K562 (cell line): ENCODE measurements around the gene SP2. TPM values are rescaled to one million over a fixed set of nuclear protein-coding genes. Genes with fewer than 3 reads are reported as not detected.

ENCODE experiments used
- ATAC-seq: fragments of 200-7000 bp; cut with Tn5 transposase; 3 replicates; pipeline ENCODE4 v1.9.1; 2020; ENCODE audit warnings: moderate library complexity
- BruUV-seq: library from RNA; stranded (reverse); fragments of 400-500 nt; replicated peaks from 2 replicates; lab custom pipeline; 2021; lab: Mats Ljungman, UMichigan
- CTCF ChIA-PET: fragments of 300-600 bp; formaldehyde crosslinking; extraction: SDS; loops from one replicate; lab custom pipeline; 2021; ENCODE audit warnings: low intra/inter-chr PET ratio; lab: Yijun Ruan, JAX
- POLR2A ChIA-PET: fragments of 300-600, 350-650 bp; sonication (Branson Sonifier 250); formaldehyde crosslinking; extraction: SDS; loops from one replicate; lab custom pipeline; 2021; ENCODE audit warnings: antibody characterized with exemption, inconsistent platforms; lab: Yijun Ruan, JAX
- DNase-seq, 4 experiments: peaks; one replicate each; pipeline versions ENCODE4 v3.0.0 to v3.0.0-alpha.2; 2011 to 2018; ENCODE audit warnings: low spot score in 3 of 4, mixed read lengths in 3 of 4; ENCODE audit errors: extremely low read depth in 1 of 4
- FAIRE-seq: peaks from 2 replicates; lab custom pipeline; 2011; peaks lifted over from hg19 to GRCh38; lab: Jason Lieb, UNC
- H2AFZ ChIP-seq: 2 replicates; pipeline ENCODE4 v1.6.0; 2011; ENCODE audit warnings: low read depth, low read length, control low read depth, inconsistent platforms
- H3K27ac ChIP-seq: fragments of 200-600 bp; 3 replicates; pipeline ENCODE4 v1.8.0; 2011; ENCODE audit warnings: low read depth, mild to moderate bottlenecking, control low read depth, inconsistent platforms, low read length, moderate library complexity, mixed read lengths; ENCODE audit errors: extremely low read depth
- H3K27me3 ChIP-seq, 2 experiments: fragments of 300-600 bp in 1 of 2; 2 replicates in 1 of 2; 3 replicates in 1 of 2; pipeline versions ENCODE4 v1.6.0 to v1.8.0; 2011; ENCODE audit warnings: inconsistent platforms in 2 of 2, low read length in 2 of 2, mild to moderate bottlenecking in 1 of 2, mixed read lengths in 1 of 2, moderate library complexity in 1 of 2; ENCODE audit not compliant: control insufficient read depth in 2 of 2, insufficient read depth in 2 of 2
- H3K36me3 ChIP-seq: fragments of 300-600 bp; 3 replicates; pipeline ENCODE4 v1.8.0; 2011; ENCODE audit warnings: mild to moderate bottlenecking, low read length, inconsistent platforms; ENCODE audit not compliant: control insufficient read depth, insufficient read depth
- H3K4me1 ChIP-seq, 2 experiments: fragments of 200-600 bp in 1 of 2; replicated peaks in 1 of 2; 2 replicates in 1 of 2; 3 replicates in 1 of 2; pipeline versions ENCODE4 v1.5.1 to v1.8.0; 2011; ENCODE audit warnings: inconsistent platforms in 2 of 2, low read length in 2 of 2, mild to moderate bottlenecking in 1 of 2, mixed read lengths in 1 of 2, moderate library complexity in 1 of 2; ENCODE audit not compliant: control insufficient read depth in 2 of 2, insufficient read depth in 2 of 2
- H3K4me2 ChIP-seq: 2 replicates; pipeline ENCODE4 v1.6.1; 2011; ENCODE audit warnings: low read length, control low read depth, inconsistent platforms, mixed read lengths; ENCODE audit not compliant: insufficient read depth
- H3K4me3 ChIP-seq: fragments of 200-600 bp; sonication (generic), shearing (Covaris generic); 2 replicates; pipeline ENCODE4 v1.5.1; 2016; ENCODE audit warnings: control low read depth, inconsistent platforms
- H3K79me2 ChIP-seq: fragments of 200-600 bp; 3 replicates; pipeline ENCODE4 v1.8.0; 2011; ENCODE audit warnings: low read length, inconsistent platforms; ENCODE audit not compliant: control insufficient read depth, insufficient read depth
- H3K9ac ChIP-seq, 2 experiments: 2 replicates each; pipeline versions ENCODE4 v1.6.0 to v1.6.1; 2011; ENCODE audit warnings: low read depth in 2 of 2, low read length in 2 of 2, control low read depth in 1 of 2, inconsistent platforms in 1 of 2, mild to moderate bottlenecking in 1 of 2, mixed read lengths in 1 of 2; ENCODE audit not compliant: insufficient read depth in 1 of 2
- H3K9me1 ChIP-seq: one replicate; pipeline ENCODE4 v1.6.0; 2011; ENCODE audit warnings: inconsistent platforms, mild to moderate bottlenecking, low read length, moderate library complexity; ENCODE audit not compliant: control insufficient read depth, insufficient read depth
- H3K9me3 ChIP-seq: replicated peaks from 2 replicates; pipeline ENCODE4 v1.5.1; 2011; ENCODE audit warnings: low read depth, low read length, inconsistent platforms; ENCODE audit not compliant: control insufficient read depth, insufficient read depth
- H4K20me1 ChIP-seq: replicated peaks from 2 replicates; pipeline ENCODE4 v1.6.1; 2011; ENCODE audit warnings: low read length, inconsistent platforms, mixed read lengths; ENCODE audit not compliant: control insufficient read depth, insufficient read depth
- CTCF ChIP-seq, 3 experiments: IDR thresholded peaks in 2 of 3; conservative IDR thresholded peaks in 1 of 3; 2 replicates each; pipeline ENCODE4 v1.5.1; 2011 to 2012; ENCODE audit warnings: low read length in 3 of 3, mild to moderate bottlenecking in 3 of 3, control low read depth in 2 of 3, improper control_type of control experiment in 1 of 3, inconsistent platforms in 1 of 3, low read depth in 1 of 3, mixed read lengths in 1 of 3, moderate library complexity in 1 of 3; ENCODE audit not compliant: insufficient read depth in 2 of 3
- E2F1 ChIP-seq: sonication (generic); formaldehyde crosslinking; IDR thresholded peaks from 2 replicates; pipeline ENCODE4 v1.8.1; 2023; ENCODE audit warnings: mild to moderate bottlenecking, missing genetic modification reagents, moderate library complexity
- ETS1 ChIP-seq: conservative IDR thresholded peaks from 2 replicates; pipeline ENCODE4 v1.6.1; 2011; ENCODE audit warnings: low read depth, mild to moderate bottlenecking, low read length; ENCODE audit not compliant: control insufficient read depth
- FOXA1 ChIP-seq: fragments of 450-650 bp; IDR thresholded peaks from 2 replicates; pipeline ENCODE4 v1.6.1; 2016; ENCODE audit warnings: mild to moderate bottlenecking, borderline replicate concordance
- GATA2 ChIP-seq: sonication (generic); formaldehyde crosslinking; IDR thresholded peaks from 2 replicates; pipeline ENCODE4 v1.4.0; 2020; ENCODE audit warnings: mild to moderate bottlenecking, missing genetic modification reagents
- HNRNPK ChIP-seq: fragments of 200-400 bp; formaldehyde crosslinking; IDR thresholded peaks from one replicate; pipeline ENCODE4 v1.6.1; 2018; ENCODE audit warnings: mild to moderate bottlenecking, low read depth, low read length; ENCODE audit not compliant: poor library complexity, severe bottlenecking
- MCM5 ChIP-seq: fragments of 450-650 bp; IDR thresholded peaks from 2 replicates; pipeline ENCODE4 v1.6.1; 2016; ENCODE audit warnings: low read depth
- PTBP1 ChIP-seq: fragments of 200-400 bp; formaldehyde crosslinking; IDR thresholded peaks from 2 replicates; pipeline ENCODE4 v1.6.1; 2017; ENCODE audit warnings: low read depth, low read length
- SPI1 ChIP-seq: IDR thresholded peaks from 2 replicates; pipeline ENCODE4 v1.6.1; 2011; ENCODE audit warnings: low read depth, low read length, control low read depth, borderline replicate concordance
- SRSF1 ChIP-seq: fragments of 200-400 bp; formaldehyde crosslinking; IDR thresholded peaks from 2 replicates; pipeline ENCODE4 v1.6.1; 2017; ENCODE audit warnings: mild to moderate bottlenecking, low read depth, low read length, moderate library complexity
- SRSF9 ChIP-seq: fragments of 200-400 bp; formaldehyde crosslinking; IDR thresholded peaks from 2 replicates; pipeline ENCODE4 v1.6.1; 2017; ENCODE audit warnings: low read depth, low read length, borderline replicate concordance
- TCF7 ChIP-seq: sonication (generic); IDR thresholded peaks from 2 replicates; pipeline ENCODE4 v1.6.1; 2016; ENCODE audit warnings: antibody characterized with exemption, borderline replicate concordance
- TCF7L2 ChIP-seq: fragments of 150-350 bp; IDR thresholded peaks from 2 replicates; pipeline ENCODE4 v1.6.1; 2016; ENCODE audit warnings: low read depth, mild to moderate bottlenecking, low read length, moderate library complexity
- ZFP1 ChIP-seq: fragments of 450-650 bp; formaldehyde crosslinking; IDR thresholded peaks from 2 replicates; pipeline ENCODE4 v1.4.0; 2020; ENCODE audit warnings: mild to moderate bottlenecking, mixed read lengths
- ZNF41 ChIP-seq: fragments of 250-450 bp; sonication (Bioruptor Pico); conservative IDR thresholded peaks from 2 replicates; pipeline ENCODE4 v1.4.0; 2020; ENCODE audit warnings: mild to moderate bottlenecking
- WGBS: fragments of 100-300 bp; shearing (Covaris generic); methylation state at CpG from one replicate; pipeline ENCODE4 v1.1.6; 2016; ENCODE audit warnings: low coverage, mixed read lengths; ENCODE audit not compliant: insufficient coverage; ENCODE audit errors: missing lambda C conversion rate; 5-methylcytosine and 5-hydroxymethylcytosine counted together
- in situ Hi-C: fragments of 300-500 bp; cut with MboI; formaldehyde crosslinking; loops from 4 replicates; pipeline ENCODE4 v1.15.0; 2018; ENCODE audit warnings: inconsistent platforms, mixed read lengths
- intact Hi-C: fragments of 100-400 bp; cut with micrococcal nuclease; formaldehyde crosslinking; loops from 2 replicates; pipeline ENCODE4 v1.14.2; 2022
- polyA plus RNA-seq, 8 experiments: library from polyadenylated mRNA; depleted of rRNA in 4 of 8; stranded (reverse) in 5 of 8; unstranded in 3 of 8; fragments of >200 nt; fragmentation: Nextera tagmentation in 2 of 8; fragmentation: Illumina TruSeq in 1 of 8; extraction: Ambion mirVana in 2 of 8; extraction: Trizol in 1 of 8; gene quantifications; 2 replicates each; pipeline versions ENCODE4 v1.2.1 to v1.2.3, GENCODE V29; 2011 to 2014; ENCODE audit warnings: inconsistent platforms in 1 of 8, missing spikeins in 1 of 8
- total RNA-seq, 7 experiments: library from RNA; depleted of rRNA in 6 of 7; stranded (reverse); fragments of >200 nt in 6 of 7; fragmentation: Illumina TruSeq in 2 of 7; extraction: Trizol in 2 of 7; gene quantifications; 2 replicates each; pipeline versions ENCODE4 v1.2.1 to v1.2.3, GENCODE V29; 2011 to 2021; ENCODE audit warnings: low replicate concordance in 1 of 7
- TF ChIP-seq, protein P1 (sequence below): fragments of 250-450 bp; sonication (Bioruptor Pico); IDR thresholded peaks from 2 replicates; pipeline ENCODE4 v1.6.1; 2021; ENCODE audit warnings: mild to moderate bottlenecking

SP2 gene
- total and polyA plus RNA-seq, 9 of the 15 experiments (the other 6 are each of a cell fraction or from before 2014, with no cell fraction given), result 0.77 to 22.3 (median 2.3) TPM

DNA sequence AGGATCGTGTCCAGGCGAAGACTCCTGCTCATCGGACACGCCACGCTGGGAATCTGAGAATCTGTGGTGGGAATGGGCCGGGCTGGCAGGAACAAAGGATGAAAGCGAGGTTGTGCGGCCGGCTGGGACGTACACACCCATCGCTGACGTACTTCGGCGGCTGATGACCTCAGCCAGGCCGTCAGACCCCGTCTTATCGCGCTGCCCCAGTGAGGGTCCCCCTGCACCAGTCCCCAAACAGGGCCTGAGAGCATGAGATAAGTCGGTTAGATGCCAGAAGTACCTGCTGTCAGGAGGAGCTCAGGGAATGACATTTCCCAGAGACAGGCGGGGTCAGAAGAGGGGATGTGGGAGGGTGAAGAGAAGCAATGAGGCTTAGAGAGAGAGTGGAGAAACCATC, 29.1 kb upstream of the SP2 start (continued):
- TF ChIP-seq CTCF (IDR thresholded peaks at IDR 0.05 in 2 of 3, conservative IDR thresholded peaks at IDR 0.05 in 1 of 3; ENCODE audit: insufficient read depth in 2 of 3, low read depth in 1 of 3, low read length in 3 of 3) (no peak), SRSF9 (no peak), GATA2 (CRISPR knock-in tag) (peak; percentile 99), ZFP1 (CRISPR knock-in tag) (no peak)
- TF ChIP-seq, all 486 proteins: peak for 176

DNA sequence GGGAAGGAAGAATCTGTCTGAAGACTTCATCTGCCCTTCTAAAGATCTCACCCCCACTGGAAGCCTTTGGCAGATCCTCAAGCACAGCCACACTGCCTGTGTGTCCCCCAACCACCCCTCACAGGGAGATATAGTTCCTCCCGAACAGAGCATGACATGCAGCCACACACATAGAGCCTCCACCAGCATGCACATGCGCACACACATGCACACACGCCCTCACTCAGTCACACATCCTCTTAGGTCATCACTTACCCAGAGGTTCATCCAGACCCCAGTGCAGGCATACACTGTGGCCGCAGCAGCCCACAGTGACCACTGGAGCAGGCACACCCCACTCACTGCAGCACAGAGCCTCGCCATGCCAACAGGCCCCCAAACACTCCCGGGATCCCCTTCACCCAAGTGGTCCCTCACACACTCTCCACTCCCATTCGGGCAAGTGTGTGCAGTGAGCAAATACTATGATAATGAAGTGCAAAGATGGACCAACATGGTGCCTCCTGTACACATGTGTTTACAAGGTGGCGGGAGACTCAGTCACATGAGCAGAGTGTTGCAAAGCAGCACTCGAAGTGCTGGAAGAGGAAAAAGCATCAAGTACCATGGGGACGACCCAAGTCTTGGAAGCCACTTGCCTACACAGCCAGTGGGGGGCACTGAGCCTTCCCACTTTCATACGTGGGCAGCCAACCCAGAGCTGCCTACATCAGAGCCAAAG, 28.1 kb upstream of the SP2 start:
- DNase-seq (peak in 1 of 4 experiments; percentile 29), FAIRE-seq (no peak), ATAC-seq (peak; percentile 16)
- intact Hi-C loops (no loop called here), in situ Hi-C loops (no loop called here)
- Histone ChIP-seq H3K9me3 (no peaks in the 10 kb centered on the region), H3K4me1 (peaks cover 55 to 61% of the 10 kb centered on the region in 2 experiments), H3K4me3 (no peak overlapping the region), H3K9me1 (no peaks in the 10 kb centered on the region), H4K20me1 (no peaks in the 10 kb centered on the region), H3K79me2 (no peaks in the 10 kb centered on the region), H3K36me3 (no peaks in the 10 kb centered on the region), H3K4me2 (peak overlapping the region; percentile 80; the same call in 1 of the 2 replicates), H2AFZ (peak overlapping the region; percentile 23), H3K27me3 (no peaks in the 10 kb centered on the region), H3K27ac (no peak overlapping the region; the same call in 2 of the 3 replicates), H3K9ac (peak overlapping the region; percentile 45 to 77; a peak in 2 of 4 replicates)
- ChIA-PET CTCF (interaction anchor here (0.5 kb wide), 1 partner anchor 8 kb away, joined by 3 read pairs; no protein-coding TSS in a partner anchor), POLR2A (interaction anchor here (0.7 to 1.5 kb wide), 5 partner anchors 8 to 28 kb away, joined by 3 to 7 read pairs (median 3); partner anchors contain the start of genes SP2 and SP6)
- 79% methylated on average over 11 of the region's 11 CpGs for WGBS
- BruUV-seq, result no TSS peak
- TF ChIP-seq FOXA1 (no peak), ETS1 (no peak), TCF7 (no peak), ZNF41 (CRISPR knock-in tag) (no peak), SPI1 (no peak), MCM5 (no peak), PTBP1 (no peak), TCF7L2 (no peak), E2F1 (no peak), HNRNPK (no peak), SRSF1 (no peak)
- TF ChIP-seq, protein P1, sequence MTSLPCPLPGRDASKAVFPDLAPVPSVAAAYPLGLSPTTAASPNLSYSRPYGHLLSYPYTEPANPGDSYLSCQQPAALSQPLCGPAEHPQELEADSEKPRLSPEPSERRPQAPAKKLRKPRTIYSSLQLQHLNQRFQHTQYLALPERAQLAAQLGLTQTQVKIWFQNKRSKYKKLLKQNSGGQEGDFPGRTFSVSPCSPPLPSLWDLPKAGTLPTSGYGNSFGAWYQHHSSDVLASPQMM (CRISPR knock-in tag), result no peak
